Measurements from ENCODE around the gene TEX48.

GRCh38 chr9:114678130-114678529, 3.9 kb downstream of the TEX48 start:
- TF ChIP-seq, protein P1, sequence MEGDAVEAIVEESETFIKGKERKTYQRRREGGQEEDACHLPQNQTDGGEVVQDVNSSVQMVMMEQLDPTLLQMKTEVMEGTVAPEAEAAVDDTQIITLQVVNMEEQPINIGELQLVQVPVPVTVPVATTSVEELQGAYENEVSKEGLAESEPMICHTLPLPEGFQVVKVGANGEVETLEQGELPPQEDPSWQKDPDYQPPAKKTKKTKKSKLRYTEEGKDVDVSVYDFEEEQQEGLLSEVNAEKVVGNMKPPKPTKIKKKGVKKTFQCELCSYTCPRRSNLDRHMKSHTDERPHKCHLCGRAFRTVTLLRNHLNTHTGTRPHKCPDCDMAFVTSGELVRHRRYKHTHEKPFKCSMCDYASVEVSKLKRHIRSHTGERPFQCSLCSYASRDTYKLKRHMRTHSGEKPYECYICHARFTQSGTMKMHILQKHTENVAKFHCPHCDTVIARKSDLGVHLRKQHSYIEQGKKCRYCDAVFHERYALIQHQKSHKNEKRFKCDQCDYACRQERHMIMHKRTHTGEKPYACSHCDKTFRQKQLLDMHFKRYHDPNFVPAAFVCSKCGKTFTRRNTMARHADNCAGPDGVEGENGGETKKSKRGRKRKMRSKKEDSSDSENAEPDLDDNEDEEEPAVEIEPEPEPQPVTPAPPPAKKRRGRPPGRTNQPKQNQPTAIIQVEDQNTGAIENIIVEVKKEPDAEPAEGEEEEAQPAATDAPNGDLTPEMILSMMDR (IDR thresholded peaks at IDR 0.05) = no peak
- TF ChIP-seq POLR2A (IDR thresholded peaks at IDR 0.05) = no peak

Measured in lower leg skin (tissue), 3 donors.